Karpas-422 (cell line): ENCODE results near the gene MICAL2. TPM values are rescaled to one million over a fixed set of nuclear protein-coding genes. Genes with fewer than 3 reads are reported as not detected.

Source experiments
- DNase-seq: peaks from one replicate; pipeline ENCODE4 v3.0.0-alpha.2; 2015
- H2AFZ ChIP-seq: fragments of 200-600 bp; sonication (generic); 2 replicates; pipeline ENCODE4 v1.6.1; 2014; ENCODE audit warnings: antibody characterized with exemption, low read length, mixed read lengths
- H3K27ac ChIP-seq: fragments of 200-600 bp; sonication (generic); 2 replicates; pipeline ENCODE4 v1.5.1; 2014; ENCODE audit warnings: mild to moderate bottlenecking, low read length, moderate library complexity
- H3K27me3 ChIP-seq: fragments of 200-600 bp; sonication (generic); 2 replicates; pipeline ENCODE4 v1.6.1; 2014; ENCODE audit warnings: low read length, mixed read lengths
- H3K36me3 ChIP-seq: fragments of 200-600 bp; sonication (generic); 2 replicates; pipeline ENCODE4 v1.6.1; 2014; ENCODE audit warnings: low read length, mixed read lengths; ENCODE audit not compliant: insufficient read depth
- H3K4me1 ChIP-seq: fragments of 200-600 bp; sonication (generic); 2 replicates; pipeline ENCODE4 v1.6.1; 2014; ENCODE audit warnings: mild to moderate bottlenecking, low read length, mixed read lengths
- H3K4me2 ChIP-seq: fragments of 200-600 bp; sonication (generic); 2 replicates; pipeline ENCODE4 v1.6.1; 2014; ENCODE audit warnings: low read length, low read depth, mild to moderate bottlenecking; ENCODE audit not compliant: poor library complexity, severe bottlenecking
- H3K4me3 ChIP-seq: fragments of 200-600 bp; sonication (generic); 2 replicates; pipeline ENCODE4 v1.5.1; 2014; ENCODE audit warnings: mild to moderate bottlenecking, antibody characterized with exemption, low read length, mixed read lengths
- H3K79me2 ChIP-seq: fragments of 200-600 bp; sonication (generic); 2 replicates; pipeline ENCODE4 v1.6.1; 2014; ENCODE audit warnings: mild to moderate bottlenecking, low read length, mixed read lengths
- H3K9ac ChIP-seq: fragments of 200-600 bp; sonication (generic); 2 replicates; pipeline ENCODE4 v1.6.0; 2014; ENCODE audit warnings: low read length
- H3K9me2 ChIP-seq: fragments of 200-600 bp; sonication (generic), shearing (Covaris generic); replicated peaks from 2 replicates; pipeline ENCODE4 v1.6.0; 2014; ENCODE audit warnings: mild to moderate bottlenecking, low read length, moderate library complexity; ENCODE audit not compliant: insufficient read depth
- H3K9me3 ChIP-seq: fragments of 300-700, 200-600 bp; sonication (generic); 2 replicates; pipeline ENCODE4 v1.6.1; 2014; ENCODE audit warnings: low read length, mixed read lengths
- H4K20me1 ChIP-seq: fragments of 200-600 bp; sonication (generic); 2 replicates; pipeline ENCODE4 v1.6.1; 2014; ENCODE audit warnings: mild to moderate bottlenecking, antibody characterized with exemption, low read length, low read depth; ENCODE audit not compliant: insufficient read depth
- total RNA-seq: library from RNA; depleted of rRNA; stranded (reverse); fragments of >200 nt; shearing (Covaris generic); gene quantifications from 2 replicates; pipeline ENCODE4 v1.2.3, GENCODE V29; 2014; ENCODE audit warnings: low replicate concordance

Gene MICAL2
- total RNA-seq, 1 experiment from 2014 or later: 0.93 TPM

DNA sequence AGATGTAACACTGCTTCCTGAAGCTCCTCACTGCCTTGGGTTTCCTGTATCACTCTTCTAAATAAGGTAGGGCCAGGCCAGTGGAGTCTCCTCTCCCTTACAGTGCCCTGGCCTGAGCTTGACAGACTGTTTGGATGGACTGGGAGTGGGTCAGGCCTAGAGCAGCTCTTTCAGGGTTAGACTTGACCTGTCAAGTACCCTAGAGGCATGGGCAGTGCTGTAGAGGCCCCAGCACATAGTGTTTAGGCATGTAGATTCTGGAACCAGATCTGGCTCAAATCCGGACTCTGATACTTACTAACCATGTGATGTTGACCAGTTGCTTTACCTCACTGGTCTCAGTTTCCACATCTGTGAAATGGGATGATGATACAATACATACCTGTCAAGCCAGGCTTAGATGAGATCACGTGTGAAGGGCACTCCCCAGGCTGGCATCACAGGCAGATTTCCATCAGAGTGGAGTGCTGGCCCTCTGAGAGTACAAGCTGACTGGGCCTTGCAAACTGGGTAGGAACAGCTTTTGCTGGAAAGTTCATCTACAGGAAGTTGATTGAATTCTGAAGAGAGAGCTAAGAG lies 1.4 kb upstream of the MICAL2 start:
- no peak overlapping the region for H3K4me2 ChIP-seq
- no peaks in the 10 kb centered on the region for H3K36me3 ChIP-seq
- no peak overlapping the region for H3K27ac ChIP-seq
- no peak overlapping the region for H2AFZ ChIP-seq
- H3K4me1 ChIP-seq: no peaks in the 10 kb centered on the region
- no peak overlapping the region for H3K4me3 ChIP-seq
- no peaks in the 10 kb centered on the region for H3K9me3 ChIP-seq
- no peaks in the 10 kb centered on the region for H3K79me2 ChIP-seq
- no peak for DNase-seq
- no peaks in the 10 kb centered on the region for H4K20me1 ChIP-seq
- H3K9me2 ChIP-seq: no peaks in the 10 kb centered on the region
- no peak overlapping the region for H3K9ac ChIP-seq
- no peaks in the 10 kb centered on the region for H3K27me3 ChIP-seq

DNA sequence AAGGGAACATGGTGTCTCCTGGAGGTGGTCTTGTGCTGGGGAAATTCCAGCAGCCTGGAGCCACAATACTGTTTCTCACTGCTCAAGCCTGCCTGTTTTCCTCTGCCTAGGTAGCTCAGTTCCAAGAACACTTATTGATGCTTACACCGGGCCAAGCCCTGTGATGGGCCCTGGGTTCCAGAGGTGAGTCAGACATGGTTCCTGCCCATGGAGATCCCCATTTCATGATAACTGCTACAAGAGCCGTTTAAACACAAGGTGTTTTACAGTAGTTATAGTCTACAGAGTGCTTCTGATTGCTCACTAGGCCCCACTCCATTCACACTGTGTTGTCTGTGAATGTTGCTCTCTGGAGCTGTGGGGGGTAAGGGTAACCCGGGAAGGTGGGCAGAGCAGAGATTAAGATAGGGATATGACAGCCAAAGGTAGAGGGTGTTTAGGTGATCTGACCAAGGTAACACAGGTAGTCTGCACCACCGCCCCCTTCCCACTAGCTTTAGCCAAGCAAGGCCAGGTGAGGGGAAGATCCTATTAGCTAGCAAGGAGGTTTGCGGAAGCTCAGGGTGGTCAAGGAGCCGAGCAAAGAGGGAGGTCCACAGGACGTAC lies 696 bp upstream of the MICAL2 start:
- H3K79me2 ChIP-seq: no peaks in the 10 kb centered on the region
- no peaks in the 10 kb centered on the region for H3K9me2 ChIP-seq
- no peaks in the 10 kb centered on the region for H4K20me1 ChIP-seq
- H3K9ac ChIP-seq: no peak overlapping the region
- H2AFZ ChIP-seq: no peak overlapping the region
- H3K27ac ChIP-seq: no peak overlapping the region
- H3K27me3 ChIP-seq: no peaks in the 10 kb centered on the region
- H3K36me3 ChIP-seq: no peaks in the 10 kb centered on the region
- no peak for DNase-seq
- H3K4me1 ChIP-seq: no peaks in the 10 kb centered on the region
- H3K9me3 ChIP-seq: no peaks in the 10 kb centered on the region
- H3K4me2 ChIP-seq: no peak overlapping the region
- no peak overlapping the region for H3K4me3 ChIP-seq

DNA sequence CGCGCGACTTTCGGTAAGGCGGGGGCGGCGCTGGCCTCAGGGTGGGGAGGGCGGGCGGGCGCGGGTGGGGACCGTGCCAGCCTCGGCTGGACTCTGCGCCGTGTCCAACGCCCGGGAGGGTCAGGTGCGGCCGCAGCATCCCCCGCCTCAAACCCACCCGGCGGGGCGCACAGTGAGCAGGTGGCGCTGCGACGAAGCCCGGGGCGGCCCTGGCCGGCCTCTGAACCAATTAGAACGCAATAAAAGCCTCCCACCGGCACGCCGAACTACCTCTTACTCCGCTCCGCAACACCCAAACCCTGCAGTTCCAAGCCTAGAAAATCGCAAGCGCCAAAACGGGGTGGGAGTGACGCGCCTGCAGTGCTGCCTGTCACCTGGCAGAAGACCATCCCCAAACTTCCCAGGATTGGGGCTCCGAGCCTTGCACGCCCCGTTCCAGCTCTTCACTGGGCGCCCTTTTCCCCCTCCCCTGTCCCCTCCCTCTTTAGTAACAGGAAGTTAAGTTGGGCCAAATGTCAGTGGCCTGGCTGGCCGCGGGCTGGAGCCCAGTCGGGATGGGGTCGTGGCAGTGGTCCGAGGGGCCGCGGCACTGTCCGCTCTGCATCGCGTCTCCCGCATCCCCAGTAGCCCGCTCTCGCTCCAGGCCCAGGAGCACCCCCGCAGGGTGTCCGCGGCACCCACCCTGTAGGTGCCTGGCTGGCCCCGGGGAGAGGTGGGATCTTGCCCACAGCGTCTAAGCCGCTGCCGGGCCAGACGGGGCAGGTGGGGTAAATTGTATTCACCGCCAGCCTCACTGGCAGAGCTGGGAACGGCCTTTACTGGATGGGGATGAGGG lies 541 bp downstream of the MICAL2 start:
- H3K9ac ChIP-seq: no peak overlapping the region
- DNase-seq: no peak
- no peak overlapping the region for H3K4me2 ChIP-seq
- no peaks in the 10 kb centered on the region for H3K79me2 ChIP-seq
- H4K20me1 ChIP-seq: no peaks in the 10 kb centered on the region
- no peaks in the 10 kb centered on the region for H3K36me3 ChIP-seq
- no peaks in the 10 kb centered on the region for H3K9me3 ChIP-seq
- H3K27me3 ChIP-seq: no peaks in the 10 kb centered on the region
- H3K27ac ChIP-seq: no peak overlapping the region
- H2AFZ ChIP-seq: no peak overlapping the region
- H3K4me3 ChIP-seq: no peak overlapping the region
- H3K9me2 ChIP-seq: no peaks in the 10 kb centered on the region
- H3K4me1 ChIP-seq: no peaks in the 10 kb centered on the region

DNA sequence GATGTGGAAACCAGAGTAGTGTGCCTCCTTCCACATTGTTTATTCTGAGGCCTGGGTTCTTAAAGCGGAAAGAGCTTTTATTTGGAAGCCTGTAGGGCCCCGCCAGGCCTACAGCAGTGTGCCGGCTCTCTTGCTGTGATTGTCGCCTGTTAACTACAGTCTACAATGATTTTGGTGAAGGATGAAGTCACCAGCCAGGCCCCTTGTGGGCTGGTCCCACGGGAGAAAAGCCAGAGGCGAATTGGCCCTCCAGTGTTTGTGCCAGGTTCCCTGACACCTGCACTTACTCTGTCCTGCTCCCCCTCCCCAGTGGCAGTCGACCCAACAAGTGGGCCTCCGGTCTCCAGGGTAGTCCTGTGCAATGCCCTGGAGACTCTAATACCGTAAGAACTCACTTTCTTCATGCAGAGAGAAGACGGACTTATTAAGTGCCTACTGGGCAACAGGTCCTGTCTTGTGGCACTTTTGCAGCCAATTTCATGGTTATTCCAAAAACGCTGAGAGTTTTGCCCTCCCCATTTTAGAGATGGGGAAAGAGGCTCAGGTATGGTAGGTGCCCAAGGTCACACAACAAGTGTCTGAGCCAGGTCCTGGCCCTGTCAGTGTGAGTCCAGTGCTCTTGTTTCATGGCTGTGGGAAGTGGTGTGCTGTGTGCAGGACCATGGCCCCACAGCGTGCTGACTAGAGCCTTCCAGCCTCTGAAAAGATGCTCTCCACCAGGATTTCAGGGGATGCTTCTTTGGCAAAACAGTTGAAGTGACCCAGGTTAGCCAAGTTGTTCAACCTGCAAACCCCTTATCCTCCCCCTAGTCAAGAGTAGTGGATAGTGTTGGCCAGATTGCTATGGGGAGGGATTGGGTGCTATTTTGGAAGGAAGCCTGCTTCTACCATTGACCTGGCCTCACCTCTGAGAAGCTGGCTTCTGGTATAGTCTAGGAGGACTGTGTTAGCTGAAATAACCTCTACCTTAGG lies 1.4 kb downstream of the MICAL2 start:
- H3K4me3 ChIP-seq: no peak overlapping the region
- H3K9ac ChIP-seq: no peak overlapping the region
- no peak overlapping the region for H3K27ac ChIP-seq
- no peaks in the 10 kb centered on the region for H4K20me1 ChIP-seq
- no peak for DNase-seq
- H3K27me3 ChIP-seq: no peaks in the 10 kb centered on the region
- H3K4me1 ChIP-seq: no peaks in the 10 kb centered on the region
- H3K9me2 ChIP-seq: no peaks in the 10 kb centered on the region
- H3K4me2 ChIP-seq: no peak overlapping the region
- H2AFZ ChIP-seq: no peak overlapping the region
- no peaks in the 10 kb centered on the region for H3K79me2 ChIP-seq
- H3K36me3 ChIP-seq: no peaks in the 10 kb centered on the region
- no peaks in the 10 kb centered on the region for H3K9me3 ChIP-seq

DNA sequence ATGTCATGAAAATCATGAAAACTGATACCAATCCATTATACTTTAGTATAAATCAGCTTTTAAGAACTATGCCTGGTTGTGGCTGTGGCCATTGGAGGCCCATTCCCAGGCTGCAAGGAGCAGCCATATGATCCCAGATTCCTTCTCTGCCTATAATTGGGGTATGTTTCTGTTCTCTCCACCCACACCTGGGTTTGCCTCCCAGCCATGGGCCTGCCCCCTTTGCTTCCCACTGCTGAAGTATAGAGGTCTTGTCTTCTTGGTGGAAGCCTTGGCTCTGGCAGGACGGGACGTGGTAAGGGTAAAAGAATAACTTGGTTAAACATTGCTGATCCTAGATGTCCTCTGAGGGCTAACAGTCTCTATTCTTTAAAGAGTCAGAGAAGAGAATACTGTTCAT lies 2.4 kb downstream of the MICAL2 start:
- Histone ChIP-seq H3K4me1 (no peaks in the 10 kb centered on the region), H3K27me3 (no peaks in the 10 kb centered on the region), H3K4me2 (no peak overlapping the region), H4K20me1 (no peaks in the 10 kb centered on the region), H3K9ac (no peak overlapping the region), H3K27ac (no peak overlapping the region), H3K79me2 (no peaks in the 10 kb centered on the region), H3K9me3 (no peaks in the 10 kb centered on the region), H3K36me3 (no peaks in the 10 kb centered on the region), H2AFZ (no peak overlapping the region), H3K4me3 (no peak overlapping the region), H3K9me2 (no peaks in the 10 kb centered on the region)
- no peak for DNase-seq

DNA sequence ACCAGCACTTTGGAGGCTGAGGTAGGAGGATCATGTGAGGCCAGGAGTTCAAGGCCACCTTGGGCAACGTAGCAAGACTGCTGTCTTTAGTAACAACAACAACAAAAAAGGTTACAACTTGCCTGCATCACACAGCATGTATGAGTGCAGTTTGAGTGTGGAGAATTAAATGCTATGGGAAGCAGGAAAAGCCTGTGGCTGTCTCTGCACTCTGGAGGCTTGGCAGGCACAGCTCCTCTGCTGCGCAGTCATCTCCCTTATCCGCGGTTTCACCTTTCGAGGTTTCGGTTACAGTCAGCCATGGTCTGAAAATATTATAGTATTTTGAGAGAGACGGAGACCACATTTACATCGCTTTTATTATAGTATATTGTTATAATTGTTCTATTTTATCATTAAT lies 2.9 kb downstream of the MICAL2 start:
- Histone ChIP-seq H2AFZ (no peak overlapping the region), H3K9me2 (no peaks in the 10 kb centered on the region), H4K20me1 (no peaks in the 10 kb centered on the region), H3K27me3 (no peaks in the 10 kb centered on the region), H3K79me2 (no peaks in the 10 kb centered on the region), H3K4me2 (no peak overlapping the region), H3K27ac (no peak overlapping the region), H3K4me1 (no peaks in the 10 kb centered on the region), H3K9me3 (no peaks in the 10 kb centered on the region), H3K9ac (no peak overlapping the region), H3K36me3 (no peaks in the 10 kb centered on the region), H3K4me3 (no peak overlapping the region)
- no peak for DNase-seq

DNA sequence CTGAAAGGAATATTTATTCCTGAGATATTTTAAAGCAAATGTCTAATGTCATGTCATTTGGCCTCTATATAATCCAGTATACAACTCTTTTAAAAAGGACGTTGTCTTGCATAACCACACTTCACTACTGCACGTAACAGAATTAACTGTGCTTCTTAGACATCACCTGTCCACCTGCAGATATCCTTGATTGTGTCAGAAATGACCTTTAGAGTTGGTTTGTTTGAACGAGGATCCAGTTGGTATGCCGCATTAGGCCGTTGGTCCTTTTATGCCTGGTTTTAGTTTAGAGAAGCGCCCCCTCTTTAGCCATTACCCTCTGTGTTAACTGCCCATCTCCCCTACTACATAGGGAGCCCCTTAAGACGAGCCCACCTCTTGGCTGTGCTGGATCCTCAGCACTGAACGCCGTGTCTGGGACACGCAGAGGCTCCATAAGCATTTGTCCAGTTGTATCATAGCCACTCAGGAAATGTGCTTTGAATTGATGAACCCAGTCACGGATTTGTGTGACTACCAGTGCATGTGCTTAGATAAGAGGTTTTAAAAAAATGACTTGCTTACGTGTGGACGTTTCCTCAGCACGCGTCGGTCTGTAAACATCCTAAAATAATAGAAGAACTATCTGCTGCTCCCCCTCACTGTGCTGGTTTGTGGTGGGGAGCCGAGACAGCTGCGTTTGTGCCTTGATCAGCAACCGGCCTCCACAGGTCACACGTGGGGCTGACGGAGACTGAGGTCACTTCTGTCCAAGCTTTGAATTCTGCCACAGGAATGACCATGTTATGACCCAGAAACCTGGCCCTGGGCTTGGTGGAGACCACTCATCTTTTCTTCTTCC lies 4.0 kb downstream of the MICAL2 start:
- Histone ChIP-seq H4K20me1 (no peaks in the 10 kb centered on the region), H3K27ac (no peak overlapping the region), H2AFZ (no peak overlapping the region), H3K9me2 (no peaks in the 10 kb centered on the region), H3K79me2 (no peaks in the 10 kb centered on the region), H3K27me3 (no peaks in the 10 kb centered on the region), H3K4me2 (no peak overlapping the region), H3K4me3 (no peak overlapping the region), H3K36me3 (no peaks in the 10 kb centered on the region), H3K4me1 (no peaks in the 10 kb centered on the region), H3K9ac (no peak overlapping the region), H3K9me3 (no peaks in the 10 kb centered on the region)
- DNase-seq: no peak
